Activated CD4-positive, alpha-beta T cell treated with anti-CD3 and anti-CD28 coated beads, Interleukin-2, amount 10 ng/mL, durations not matched to agents 24 days and 14 days (primary cell): Measurements from ENCODE around the gene CALY. TPM values are rescaled to one million over a fixed set of nuclear protein-coding genes. Genes with fewer than 3 reads are reported as not detected.
"Not testable (repeated sequence)": the region's sequence is repeated elsewhere in the genome, so short reads cannot be mapped to it uniquely, and the experiment has no call there.

Experiments
- DNase-seq: peaks from one replicate; pipeline ENCODE4 v3.0.0; 2022
- H3K27ac Mint-ChIP-seq: one replicate; pipeline ENCODE4 v1.8.0; 2022; ENCODE audit warnings: mild to moderate bottlenecking, mixed read lengths
- H3K27me3 Mint-ChIP-seq: one replicate; pipeline ENCODE4 v1.8.0; 2022; ENCODE audit warnings: mixed read lengths
- H3K36me3 Mint-ChIP-seq: one replicate; pipeline ENCODE4 v1.8.0; 2022; ENCODE audit warnings: low read depth, mild to moderate bottlenecking, mixed read lengths
- H3K4me1 Mint-ChIP-seq: one replicate; pipeline ENCODE4 v1.8.0; 2021; ENCODE audit warnings: mixed read lengths
- H3K4me3 Mint-ChIP-seq: one replicate; pipeline ENCODE4 v1.8.0; 2022; ENCODE audit warnings: mild to moderate bottlenecking, moderate library complexity, mixed read lengths
- H3K9me3 Mint-ChIP-seq: one replicate; pipeline ENCODE4 v1.8.0; 2021; ENCODE audit warnings: mixed read lengths
- intact Hi-C: fragments of 100-400 bp; cut with micrococcal nuclease; formaldehyde crosslinking; loops from one replicate; pipeline ENCODE4 v1.15.1; 2023
- total RNA-seq: library from RNA; stranded (reverse); gene quantifications from 2 replicates; pipeline ENCODE4 v1.2.3, GENCODE V29; 2022

Gene CALY
- total RNA-seq, 1 donor from 2014 or later = not detected

DNA sequence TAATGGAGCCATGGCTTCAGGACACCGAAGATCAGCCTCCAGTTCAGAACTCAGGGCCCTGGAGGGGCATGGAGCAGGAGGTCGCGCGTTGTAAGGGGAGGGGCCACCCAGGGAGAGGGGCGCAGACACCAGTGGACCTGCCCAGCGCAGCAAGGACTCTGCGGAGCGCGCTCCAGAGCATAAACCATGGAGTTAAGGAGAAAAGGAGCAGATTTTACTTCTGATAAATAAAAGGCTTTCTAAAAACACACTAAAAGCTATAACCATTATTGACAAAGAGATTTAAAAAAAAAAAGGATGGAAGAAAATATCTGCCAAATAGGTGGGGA is 10.5 kb downstream of the CALY start:
- H3K4me1 Mint-ChIP-seq = peaks cover 7% of the 10 kb centered on the region
- H3K36me3 Mint-ChIP-seq = no peaks in the 10 kb centered on the region
- peaks cover 41% of the 10 kb centered on the region for H3K27me3 Mint-ChIP-seq
- intact Hi-C loops = loop anchor here (5.0 kb wide), 1 partner anchor 66 kb away; the partner anchor contains the start of gene MTG1
- DNase-seq = no peak
- H3K4me3 Mint-ChIP-seq = peak overlapping the region; percentile 10
- H3K27ac Mint-ChIP-seq = no peak overlapping the region
- H3K9me3 Mint-ChIP-seq = no peaks in the 10 kb centered on the region

DNA sequence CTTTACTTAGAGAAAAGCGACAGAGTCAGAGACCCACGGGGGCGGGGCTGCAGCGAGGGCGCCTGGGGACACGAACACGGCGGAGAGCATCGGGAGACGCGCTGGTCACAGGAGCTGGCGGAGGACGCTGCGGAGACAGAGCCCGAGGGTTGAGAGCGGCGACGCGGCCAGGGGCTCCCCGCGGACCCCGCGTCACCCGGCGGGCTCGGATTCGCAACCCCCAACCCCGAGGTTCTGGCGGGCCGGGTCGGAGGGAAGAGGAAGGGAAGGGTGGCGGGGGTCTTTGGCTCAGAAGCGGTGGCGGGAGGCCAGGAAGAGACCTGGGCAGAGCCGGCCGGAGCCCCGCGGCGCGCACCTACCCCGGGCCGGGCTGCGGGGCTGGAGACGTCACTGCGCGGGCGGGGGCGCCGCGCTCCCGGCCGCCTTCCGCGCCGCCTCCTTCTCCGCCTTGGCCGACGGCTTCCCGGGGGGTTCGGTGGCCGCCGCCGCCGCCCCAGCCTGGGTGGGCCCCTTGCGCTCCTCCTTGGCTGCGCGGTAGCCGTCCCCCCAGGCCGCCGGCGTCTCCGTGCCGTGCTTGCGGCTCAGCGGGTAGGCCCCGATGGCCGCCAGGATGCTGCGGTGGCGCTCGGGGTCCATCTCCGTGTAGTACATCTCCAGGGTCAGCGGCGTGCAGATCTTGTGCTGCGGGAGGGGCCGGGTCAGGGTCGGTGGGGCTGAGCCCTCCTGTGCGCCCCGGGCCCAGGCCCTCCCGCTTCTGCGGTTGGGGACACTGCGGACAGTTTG is 11.1 kb downstream of the CALY start:
- H3K9me3 Mint-ChIP-seq = no peaks in the 10 kb centered on the region

DNA sequence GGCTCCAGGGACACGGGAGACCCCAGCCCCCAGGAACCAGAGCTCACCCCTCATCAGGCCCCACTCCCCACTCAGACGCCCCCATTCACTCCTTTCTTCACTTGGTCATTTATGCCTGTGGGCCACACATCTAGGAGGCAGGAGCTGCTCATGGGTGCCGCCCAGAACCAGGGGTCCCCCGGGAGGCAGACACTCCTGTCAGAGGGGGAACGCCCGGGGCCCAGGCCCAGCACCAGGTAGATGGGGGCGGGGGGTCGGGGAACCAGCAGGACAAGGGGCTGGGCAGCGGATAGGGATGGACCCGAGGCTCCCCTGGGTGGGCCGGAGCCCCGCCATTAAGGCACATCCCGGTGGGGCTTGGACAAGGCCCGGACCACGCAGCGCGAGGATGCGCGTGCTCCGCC is 11.8 kb downstream of the CALY start:
- no peaks in the 10 kb centered on the region for H3K9me3 Mint-ChIP-seq
- H3K27me3 Mint-ChIP-seq = peaks cover 37% of the 10 kb centered on the region
- no peak overlapping the region for H3K4me3 Mint-ChIP-seq
- no peaks in the 10 kb centered on the region for H3K36me3 Mint-ChIP-seq
- no peak for DNase-seq
- H3K27ac Mint-ChIP-seq = no peak overlapping the region
- intact Hi-C loops = loop anchor here (5.0 kb wide), 1 partner anchor 67 kb away; the partner anchor contains the start of gene MTG1
- H3K4me1 Mint-ChIP-seq = peaks cover 6% of the 10 kb centered on the region

More for the DNA sequence above, 11.1 kb downstream of the CALY start:
- Mint-ChIP-seq H3K27ac (no peak overlapping the region), H3K4me1 (peaks cover 7% of the 10 kb centered on the region), H3K4me3 (peak overlapping the region; percentile 73), H3K36me3 (no peaks in the 10 kb centered on the region), H3K27me3 (peaks cover 36% of the 10 kb centered on the region)
- intact Hi-C loops = loop anchor here (5.0 kb wide), 1 partner anchor 67 kb away; the partner anchor contains the start of gene MTG1
- no peak for DNase-seq

DNA sequence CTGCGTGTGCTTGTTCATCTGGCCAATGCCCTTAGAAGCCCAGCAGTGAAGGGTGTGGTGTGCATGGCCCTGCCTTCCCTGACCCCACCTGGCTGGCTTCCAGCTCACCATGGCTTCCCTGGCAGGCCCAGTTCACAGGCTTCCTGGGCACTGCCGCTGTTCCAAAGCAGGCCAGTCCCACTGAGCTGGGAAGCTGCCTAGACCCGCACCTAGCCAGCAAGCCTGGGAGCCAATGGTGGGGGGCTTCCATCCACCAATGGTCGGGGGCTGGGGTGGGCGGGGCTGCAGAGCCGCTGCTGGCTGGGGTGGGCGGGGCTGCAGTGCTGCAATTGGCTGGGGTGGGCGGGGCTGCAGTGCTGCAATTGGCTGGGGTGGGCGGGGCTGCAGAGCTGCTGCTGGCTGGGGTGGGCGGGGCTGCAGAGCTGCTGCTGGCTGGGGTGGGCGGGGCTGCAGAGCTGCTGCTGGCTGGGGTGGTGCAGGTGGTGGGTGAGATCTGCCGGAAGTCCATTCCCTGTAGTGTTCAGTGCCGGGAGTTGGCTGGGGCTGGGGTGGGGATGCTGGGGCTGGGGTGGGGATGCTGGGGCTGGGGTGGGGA is 12.4 kb downstream of the CALY start:
- no peak overlapping the region for H3K4me3 Mint-ChIP-seq
- H3K4me1 Mint-ChIP-seq = peaks cover 8% of the 10 kb centered on the region
- H3K27ac Mint-ChIP-seq = no peak overlapping the region
- H3K27me3 Mint-ChIP-seq = peaks cover 36% of the 10 kb centered on the region
- intact Hi-C loops = no loop called here
- DNase-seq = peak; percentile 86
- no peaks in the 10 kb centered on the region for H3K36me3 Mint-ChIP-seq
- H3K9me3 Mint-ChIP-seq = no peaks in the 10 kb centered on the region

DNA sequence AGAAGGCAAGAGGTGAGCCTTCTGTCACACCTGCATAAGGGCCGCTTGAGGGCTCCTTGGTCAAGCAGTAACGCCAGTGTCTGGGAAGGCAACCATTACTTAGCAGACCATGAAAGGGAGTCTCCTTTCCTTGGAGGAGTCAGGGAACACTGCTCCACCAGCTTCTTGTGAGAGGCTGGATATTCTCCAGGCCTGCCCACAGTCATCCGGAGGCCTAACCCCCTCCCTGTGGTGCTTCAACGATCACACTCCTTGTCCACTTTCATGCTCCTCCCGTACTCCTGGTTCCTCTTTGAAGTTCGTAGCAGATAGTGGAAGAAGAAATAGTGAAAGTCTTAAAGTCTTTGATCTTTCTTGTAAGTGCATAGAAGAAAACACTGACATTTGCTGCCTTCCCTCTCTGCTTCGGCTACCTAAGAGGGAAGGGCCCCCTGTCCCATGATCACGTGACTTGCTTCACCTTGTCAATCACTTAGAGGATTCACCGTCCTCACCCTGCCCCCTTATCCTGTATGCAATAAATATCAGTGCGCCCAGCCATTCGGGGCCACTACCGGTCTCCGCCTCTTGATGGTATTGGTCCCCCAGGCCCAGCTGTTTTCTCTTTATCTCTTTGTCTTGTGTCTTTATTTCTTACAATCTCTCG is 14.5 kb downstream of the CALY start:
- intact Hi-C loops, DNase-seq, H3K4me3 Mint-ChIP-seq: not testable (repeated sequence)

DNA sequence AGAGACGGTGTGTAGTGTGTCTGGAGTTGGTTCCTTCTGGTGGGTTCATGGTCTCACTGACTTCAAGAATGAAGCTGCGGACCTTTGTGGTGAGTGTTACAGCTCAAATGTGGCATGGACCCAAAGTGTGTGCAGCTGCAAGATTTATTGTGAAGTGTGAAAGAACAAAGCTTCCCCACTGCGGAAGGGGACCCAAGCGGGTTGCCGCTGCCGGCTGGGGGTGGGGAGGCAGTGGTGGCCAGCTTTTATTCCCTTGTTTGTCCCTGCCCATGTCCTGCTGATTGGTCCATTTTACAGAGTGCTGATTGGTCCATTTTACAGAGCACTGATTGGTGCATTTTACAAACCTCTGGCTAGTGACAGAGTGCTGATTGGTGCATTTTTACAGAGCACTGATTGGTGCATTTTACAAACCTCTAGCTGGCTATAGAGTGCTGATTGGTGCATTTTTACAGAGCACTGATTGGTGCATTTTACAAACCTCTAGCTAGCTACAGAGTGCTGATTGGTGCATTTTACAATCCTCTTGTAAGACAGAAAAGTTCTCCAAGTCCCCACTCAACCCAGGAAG is 15.8 kb downstream of the CALY start:
- DNase-seq, H3K27ac Mint-ChIP-seq, H3K36me3 Mint-ChIP-seq, intact Hi-C loops, H3K4me3 Mint-ChIP-seq, H3K9me3 Mint-ChIP-seq: not testable (repeated sequence)
- peaks cover 10% of the 10 kb centered on the region for H3K4me1 Mint-ChIP-seq
- H3K27me3 Mint-ChIP-seq = peaks cover 13% of the 10 kb centered on the region

More for the DNA sequence above, 14.5 kb downstream of the CALY start:
- peaks cover 23% of the 10 kb centered on the region for H3K27me3 Mint-ChIP-seq
- H3K27ac Mint-ChIP-seq, H3K36me3 Mint-ChIP-seq, H3K9me3 Mint-ChIP-seq, H3K4me1 Mint-ChIP-seq: not testable (repeated sequence)

DNA sequence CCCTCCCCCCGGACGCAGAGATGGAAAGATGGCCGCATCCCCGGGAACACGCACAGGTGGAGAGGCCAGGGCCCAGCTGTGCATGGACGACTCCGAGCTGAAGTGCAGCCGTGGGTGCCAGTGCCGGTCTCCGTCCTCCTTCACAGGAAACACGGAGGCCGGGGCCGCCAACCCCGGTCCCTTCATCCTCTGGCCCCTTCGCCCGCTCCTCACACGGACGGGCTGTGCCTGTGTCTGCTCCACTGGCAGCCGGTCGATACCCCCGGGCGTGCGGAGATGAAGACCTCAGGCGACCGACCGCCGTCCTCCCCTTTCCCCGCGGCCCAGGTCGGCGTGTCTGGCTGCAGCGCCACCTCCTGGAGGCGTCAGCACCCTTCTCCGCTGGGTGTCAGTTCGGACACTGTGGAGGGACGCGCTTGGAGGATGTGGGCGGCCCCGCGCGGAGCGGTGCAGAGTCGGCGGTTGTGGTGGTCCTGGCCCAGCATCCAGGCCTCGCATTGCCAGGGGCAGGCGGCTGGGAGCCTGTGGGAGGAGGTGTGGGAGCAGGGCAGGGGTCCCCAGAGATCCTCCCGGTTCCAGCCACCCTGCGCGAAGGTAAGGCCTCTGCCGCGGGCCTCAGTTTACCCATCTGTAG is 18.1 kb downstream of the CALY start:
- Mint-ChIP-seq H3K27me3 (peaks cover 9% of the 10 kb centered on the region), H3K27ac (no peak overlapping the region), H3K4me1 (peaks cover 11% of the 10 kb centered on the region), H3K9me3 (peaks cover 6% of the 10 kb centered on the region), H3K36me3 (no peaks in the 10 kb centered on the region), H3K4me3 (peak overlapping the region; percentile 78)
- intact Hi-C loops = loop anchor here (2.0 kb wide), 1 partner anchor 174 kb away; no protein-coding TSS in a partner anchor
- DNase-seq = peak; percentile 93

DNA sequence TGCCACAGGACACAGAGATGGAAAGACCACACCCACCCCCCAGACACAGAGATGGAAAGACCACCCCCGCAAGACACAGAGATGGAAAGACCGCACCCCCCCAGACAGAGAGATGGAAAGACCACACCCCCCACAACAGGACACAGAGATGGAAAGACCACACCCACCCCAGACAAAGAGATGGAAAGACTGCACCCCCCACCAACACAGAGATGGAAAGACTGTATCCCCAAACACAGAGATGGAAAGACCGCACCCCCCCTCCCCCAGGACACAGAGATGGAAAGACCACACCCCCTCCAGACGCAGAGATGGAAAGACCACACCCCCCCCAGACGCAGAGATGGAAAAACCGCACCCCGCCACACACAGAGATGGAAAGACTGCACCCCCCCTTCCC is 20.0 kb downstream of the CALY start:
- no peak overlapping the region for H3K4me3 Mint-ChIP-seq
- H3K27me3 Mint-ChIP-seq = peaks cover 9% of the 10 kb centered on the region
- H3K4me1 Mint-ChIP-seq = peaks cover 11% of the 10 kb centered on the region
- no peak overlapping the region for H3K27ac Mint-ChIP-seq
- peaks cover 6% of the 10 kb centered on the region for H3K9me3 Mint-ChIP-seq
- DNase-seq = no peak
- intact Hi-C loops = no loop called here
- peaks cover 6% of the 10 kb centered on the region for H3K36me3 Mint-ChIP-seq

DNA sequence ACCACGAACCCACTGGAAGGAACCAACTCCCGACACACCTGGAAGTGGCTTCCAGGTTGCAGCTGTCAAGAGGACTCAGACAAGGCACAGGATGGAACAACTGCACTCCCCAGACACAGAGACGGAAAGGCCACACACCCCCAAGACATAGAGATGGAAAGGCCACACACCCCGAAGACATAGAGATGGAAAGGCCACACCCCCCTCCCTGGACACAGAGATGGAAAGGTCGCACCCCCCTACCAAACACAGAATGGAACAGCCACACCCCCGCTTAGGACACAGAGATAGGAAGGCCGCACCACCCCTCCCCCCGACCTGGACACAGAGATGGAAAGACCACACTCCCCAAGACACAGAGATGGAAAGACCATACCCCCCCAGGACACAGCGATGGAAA is 20.4 kb downstream of the CALY start:
- intact Hi-C loops = no loop called here
- peaks cover 9% of the 10 kb centered on the region for H3K27me3 Mint-ChIP-seq
- H3K36me3 Mint-ChIP-seq = peaks cover 9% of the 10 kb centered on the region

DNA sequence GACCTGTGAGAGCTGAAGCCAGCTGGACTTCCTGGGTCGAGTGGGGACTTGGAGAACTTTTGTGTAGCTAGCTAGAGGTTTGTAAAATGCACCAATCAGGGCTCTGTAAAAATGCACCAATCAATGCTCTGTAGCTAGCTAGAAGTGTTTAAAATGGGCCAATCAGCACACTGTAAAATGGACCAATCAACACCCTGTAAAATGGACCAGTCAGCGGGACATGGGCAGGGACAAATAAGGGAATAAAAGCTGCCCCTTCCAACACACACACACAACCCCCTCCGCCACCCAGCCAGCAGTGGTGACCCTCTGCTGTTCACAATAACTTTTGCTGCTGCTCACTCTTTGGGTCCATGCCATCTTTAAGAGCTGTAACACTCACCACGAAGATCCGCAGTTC is 20.8 kb downstream of the CALY start:
- Mint-ChIP-seq H3K4me3 (no peak overlapping the region), H3K4me1 (peaks cover 11% of the 10 kb centered on the region), H3K9me3 (peaks cover 6% of the 10 kb centered on the region), H3K27ac (no peak overlapping the region), H3K36me3 (peaks cover 10% of the 10 kb centered on the region), H3K27me3 (peaks cover 9% of the 10 kb centered on the region)
- intact Hi-C loops = no loop called here
- DNase-seq = no peak

More for the DNA sequence above, 20.4 kb downstream of the CALY start:
- peaks cover 6% of the 10 kb centered on the region for H3K9me3 Mint-ChIP-seq
- H3K4me1 Mint-ChIP-seq = peaks cover 11% of the 10 kb centered on the region
- no peak overlapping the region for H3K27ac Mint-ChIP-seq
- H3K4me3 Mint-ChIP-seq = no peak overlapping the region
- no peak for DNase-seq

DNA sequence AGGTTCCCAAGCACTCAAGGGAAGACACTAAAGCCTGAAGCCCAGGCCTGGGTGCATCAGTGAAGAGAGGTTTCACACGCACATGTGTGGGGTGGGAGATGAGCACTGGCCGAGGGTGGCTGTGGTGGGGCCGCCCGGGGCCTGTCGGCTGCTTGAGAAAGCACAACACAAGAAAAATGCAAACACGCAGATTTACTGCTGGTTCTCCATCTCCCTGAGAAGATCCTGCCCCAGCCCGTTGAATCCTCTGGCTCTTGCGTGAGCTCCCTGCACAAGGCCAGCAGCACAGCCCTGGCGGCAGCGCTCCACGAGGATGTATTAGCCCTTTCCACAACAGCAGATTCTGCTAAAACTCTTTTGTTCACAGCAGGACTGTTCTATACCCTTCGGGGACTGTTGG is 21.8 kb downstream of the CALY start:
- peaks cover 5% of the 10 kb centered on the region for H3K27me3 Mint-ChIP-seq
- intact Hi-C loops = no loop called here
- no peak overlapping the region for H3K27ac Mint-ChIP-seq
- peaks cover 6% of the 10 kb centered on the region for H3K9me3 Mint-ChIP-seq
- no peak overlapping the region for H3K4me3 Mint-ChIP-seq
- no peak for DNase-seq
- peaks cover 14% of the 10 kb centered on the region for H3K36me3 Mint-ChIP-seq
- peaks cover 11% of the 10 kb centered on the region for H3K4me1 Mint-ChIP-seq

DNA sequence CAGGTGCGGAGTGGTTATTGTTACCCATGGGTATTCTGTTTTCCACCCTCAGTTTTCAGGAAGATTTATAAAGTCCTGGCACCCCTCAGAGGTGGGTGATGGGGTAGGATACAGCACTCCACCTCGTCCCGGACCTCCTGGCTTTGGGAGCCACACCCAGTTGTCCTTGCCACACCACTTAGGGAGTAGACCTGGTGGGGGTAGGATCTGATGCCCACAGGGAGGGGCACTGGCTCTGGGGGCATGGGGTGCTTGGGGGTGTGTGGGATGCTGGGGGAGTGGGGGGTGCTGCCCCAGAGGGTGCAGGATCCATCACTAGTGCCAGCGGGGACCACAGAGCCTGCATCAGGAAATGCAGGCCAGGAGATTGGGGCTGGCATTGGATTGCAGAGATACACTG is 23.5 kb downstream of the CALY start:
- Mint-ChIP-seq H3K27ac (no peak overlapping the region), H3K27me3 (no peaks in the 10 kb centered on the region), H3K4me1 (peaks cover 6% of the 10 kb centered on the region), H3K4me3 (no peak overlapping the region), H3K36me3 (peaks cover 17% of the 10 kb centered on the region), H3K9me3 (peaks cover 6% of the 10 kb centered on the region)
- intact Hi-C loops = no loop called here
- no peak for DNase-seq

DNA sequence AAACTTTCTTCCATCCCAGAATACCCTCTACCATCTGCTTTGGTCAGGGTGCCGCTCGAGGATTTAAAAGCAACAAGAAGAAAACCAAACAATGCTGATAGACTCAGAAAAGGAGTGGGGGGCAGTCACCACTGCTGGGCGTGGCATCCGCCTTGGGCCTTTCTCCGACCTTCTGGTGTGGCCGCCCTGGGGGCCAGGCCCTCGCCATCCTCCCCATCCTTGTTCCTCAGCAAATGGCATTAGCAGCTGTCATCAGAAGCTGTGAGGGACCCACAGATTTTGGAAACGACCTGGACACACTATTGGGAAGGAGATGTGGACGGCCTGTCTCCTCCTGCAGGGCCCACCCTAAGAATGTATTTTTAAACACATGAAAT is 23.9 kb downstream of the CALY start:
- no peak overlapping the region for H3K4me3 Mint-ChIP-seq
- H3K9me3 Mint-ChIP-seq = peaks cover 6% of the 10 kb centered on the region
- peaks cover 10% of the 10 kb centered on the region for H3K4me1 Mint-ChIP-seq
- DNase-seq = no peak
- intact Hi-C loops = no loop called here
- no peak overlapping the region for H3K27ac Mint-ChIP-seq
- H3K27me3 Mint-ChIP-seq = peaks cover 2% of the 10 kb centered on the region
- peaks cover 20% of the 10 kb centered on the region for H3K36me3 Mint-ChIP-seq
